Fibroblast of villous mesenchyme (primary cell): ENCODE results near the gene ATG4D. TPM values are rescaled to one million over a fixed set of nuclear protein-coding genes. Genes with fewer than 3 reads are reported as not detected.

ENCODE experiments used
- DNase-seq: peaks from one replicate; pipeline ENCODE4 v3.0.0-alpha.2; 2010; ENCODE audit warnings: low read depth
- H3K4me3 ChIP-seq: 2 replicates; pipeline ENCODE4 v1.5.1; 2011; ENCODE audit warnings: low read depth, mild to moderate bottlenecking, low read length
- CTCF ChIP-seq: IDR thresholded peaks from 2 replicates; pipeline ENCODE4 v1.5.1; 2012; ENCODE audit warnings: low read depth, mild to moderate bottlenecking, low read length; ENCODE audit not compliant: insufficient read depth
- small RNA-seq: library from RNA; depleted of rRNA; stranded (forward); fragments of <200 nt; gene quantifications from one replicate; pipeline ENCODE3, GENCODE V24; 2012
- total RNA-seq: library from RNA; depleted of rRNA; stranded (reverse); fragments of >200 nt; gene quantifications from 2 replicates; pipeline ENCODE4 v1.2.3, GENCODE V29; 2012

Gene ATG4D
- total RNA-seq, 1 donor: 16.0 TPM

DNA sequence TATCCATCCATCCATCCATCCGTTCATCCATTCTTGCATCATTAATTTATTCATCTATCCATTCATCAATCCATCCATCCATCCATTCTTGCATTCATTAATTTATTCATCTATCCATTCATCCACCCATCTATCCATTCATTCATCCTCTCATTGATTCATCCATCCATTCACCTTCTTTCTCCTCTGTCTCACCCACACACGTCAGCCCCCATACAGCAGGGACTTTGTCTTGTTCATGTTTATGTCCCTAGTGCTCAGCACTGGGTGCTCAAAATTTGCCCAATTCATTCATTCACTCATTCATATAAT lies 44.1 kb downstream of the ATG4D start:
- DNase-seq: no peak
- H3K4me3 ChIP-seq: no peak overlapping the region
- no peak for TF ChIP-seq CTCF

- TF ChIP-seq CTCF: no peak
- no peak for DNase-seq
- H3K4me3 ChIP-seq: no peak overlapping the region
Observed at GRCh38 chr19:10593148-10593547, 49.4 kb downstream of the ATG4D start.

DNA sequence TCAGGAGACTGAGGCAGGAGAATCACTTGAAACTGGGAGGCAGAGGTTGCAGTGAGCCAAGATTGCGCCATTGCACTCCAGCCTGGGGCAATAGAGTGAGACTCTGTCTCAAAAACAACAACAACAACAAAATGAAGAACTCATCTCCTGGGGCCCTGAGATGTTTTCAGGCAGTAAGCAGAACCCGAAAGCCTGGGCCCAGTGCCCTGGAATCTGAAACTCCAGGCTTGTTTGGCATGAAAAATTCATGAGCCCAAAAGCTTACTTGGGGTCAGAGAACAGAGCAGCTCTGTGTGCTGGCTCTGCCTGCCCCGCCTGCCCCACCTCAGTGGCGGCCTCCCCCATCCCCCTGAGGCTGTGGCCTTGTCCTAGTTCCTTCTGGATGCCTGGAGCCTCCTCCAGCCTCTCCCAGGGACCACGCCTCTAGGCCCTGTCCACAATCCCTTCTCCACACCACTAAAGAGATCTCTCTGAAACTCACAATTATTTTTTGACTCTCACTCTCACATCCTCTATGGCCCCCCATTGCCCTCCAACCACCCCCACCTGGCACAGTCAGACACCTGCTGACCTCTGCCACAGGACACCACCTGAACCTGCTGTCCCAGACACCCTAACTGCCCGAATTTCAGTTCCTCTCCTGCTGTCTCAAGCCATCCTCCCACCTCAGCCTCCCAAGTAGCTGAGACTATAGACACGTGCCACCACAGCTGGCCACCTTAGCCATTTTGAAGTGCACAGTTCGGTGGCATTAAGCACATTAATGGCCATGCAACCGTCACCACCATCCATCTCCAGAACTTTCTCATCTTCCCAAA lies 50.3 kb downstream of the ATG4D start:
- DNase-seq: peak; percentile 84
- no peak for TF ChIP-seq CTCF
- H3K4me3 ChIP-seq: no peak overlapping the region

- no peak overlapping the region for H3K4me3 ChIP-seq
- TF ChIP-seq CTCF: no peak
- no peak for DNase-seq
Observed at GRCh38 chr19:10600149-10600548, 56.4 kb downstream of the ATG4D start.

DNA sequence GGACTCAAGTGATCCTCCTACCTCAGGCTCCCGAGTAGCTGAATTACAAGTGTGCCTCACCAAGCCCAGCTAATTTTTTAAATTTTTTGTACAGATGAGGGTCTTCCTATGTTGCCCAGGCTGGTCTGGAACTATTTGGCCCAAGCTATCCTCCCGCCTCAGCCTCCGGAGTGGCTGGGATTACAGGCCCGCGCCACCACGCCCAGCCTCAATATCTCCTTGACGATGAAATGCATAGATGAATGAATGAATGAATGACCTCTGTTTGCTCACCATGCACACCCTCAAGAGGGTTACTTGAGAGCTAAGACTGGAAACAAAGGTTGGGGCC lies 58.3 kb downstream of the ATG4D start:
- H3K4me3 ChIP-seq: no peak overlapping the region
- TF ChIP-seq CTCF: no peak
- DNase-seq: no peak

DNA sequence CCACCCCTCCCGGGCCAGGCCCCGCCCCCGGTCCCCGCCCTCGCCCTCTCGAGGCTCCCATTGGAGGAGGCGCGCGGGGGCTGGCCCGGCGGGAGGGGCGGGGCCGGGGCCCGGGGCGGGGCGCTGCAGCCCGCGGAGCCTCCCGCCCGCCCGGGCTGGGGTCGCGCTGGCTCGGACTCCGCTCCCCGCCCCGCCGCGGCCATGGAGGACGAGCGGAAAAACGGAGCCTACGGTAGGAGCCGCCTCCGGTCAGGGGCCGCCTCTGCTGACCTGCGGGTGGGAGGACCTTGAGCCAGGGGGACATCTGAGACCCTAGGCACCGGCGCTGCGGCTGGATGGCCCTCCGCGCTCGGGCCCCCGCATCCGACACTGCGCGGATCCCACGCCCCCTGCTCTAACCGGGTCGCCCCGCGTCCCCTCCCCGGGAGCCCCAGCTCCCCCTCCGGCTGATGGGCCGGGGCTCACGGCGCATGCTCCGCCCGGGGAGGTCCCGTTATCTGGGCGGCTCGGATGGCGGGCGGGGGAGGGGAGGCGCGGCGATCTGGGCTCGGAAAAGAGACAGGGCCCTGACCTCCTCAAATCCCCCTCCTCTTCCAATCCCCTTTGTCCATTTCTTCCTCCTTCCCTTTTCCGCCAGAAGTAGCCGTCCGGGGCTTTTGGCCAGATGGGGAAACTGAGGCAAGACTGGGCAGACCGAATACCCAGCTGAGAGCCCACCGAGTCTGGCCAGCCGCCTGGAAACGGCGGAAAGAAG lies 58.8 kb downstream of the ATG4D start:
- peak; percentile 69 for DNase-seq
- no peak for TF ChIP-seq CTCF
- H3K4me3 ChIP-seq: peak overlapping the region; percentile 96

Small RNAs within 50 kb of the gene (small RNA-seq; reads per million reads assigned to genes)
- gene MIR1238 (not detected), gene RNU7-140P (not detected)

Other genes starting within 250 kb of the ATG4D start
- 0.32 and 0.43 TPM in 2 replicates for gene ZGLP1, start 234.1 kb upstream of the ATG4D start, total RNA-seq
- 24.2 and 30.3 TPM in 2 replicates for gene FDX2, start 227.9 kb upstream of the ATG4D start, total RNA-seq
- gene RAVER1, start 210.4 kb upstream of the ATG4D start, total RNA-seq: 10.4 and 11.0 TPM in 2 replicates
- 4.3 and 7.4 TPM in 2 replicates for gene ICAM3, start 204.3 kb upstream of the ATG4D start, total RNA-seq
- 83.8 and 96.6 TPM in 2 replicates for gene TYK2, start 163.3 kb upstream of the ATG4D start, total RNA-seq
- 140 and 164 TPM in 2 replicates for gene CDC37, start 140.4 kb upstream of the ATG4D start, total RNA-seq
- 3.9 and 4.8 TPM in 2 replicates for gene PDE4A, start 123.4 kb upstream of the ATG4D start, total RNA-seq
- gene KEAP1, start 40.5 kb upstream of the ATG4D start, total RNA-seq: 60.5 and 61.5 TPM in 2 replicates
- 1.3 and 2.9 TPM in 2 replicates for gene S1PR5, start 26.5 kb upstream of the ATG4D start, total RNA-seq
- 4.5 and 5.6 TPM in 2 replicates for gene KRI1, start 22.1 kb downstream of the ATG4D start, total RNA-seq
- gene CDKN2D, start 25.1 kb downstream of the ATG4D start, total RNA-seq: 6.0 and 6.1 TPM in 2 replicates
- gene AP1M2, start 43.4 kb downstream of the ATG4D start, total RNA-seq: 6.1 and 13.4 TPM in 2 replicates
- 81.8 and 88.5 TPM in 2 replicates for gene SLC44A2, start 81.6 kb downstream of the ATG4D start, total RNA-seq
- 121 and 136 TPM in 2 replicates for gene ILF3, start 110.4 kb downstream of the ATG4D start, total RNA-seq
- 20.6 and 25.5 TPM in 2 replicates for gene QTRT1, start 157.5 kb downstream of the ATG4D start, total RNA-seq
- gene DNM2, start 174.2 kb downstream of the ATG4D start, total RNA-seq: 101 and 107 TPM in 2 replicates